ENCODE data around the gene ITPRID2. TPM values are rescaled to one million over a fixed set of nuclear protein-coding genes. Genes with fewer than 3 reads are reported as not detected.

ITPRID2 gene
- total and polyA plus RNA-seq, 12 donors: 25.5 to 103 (median 79.8) TPM

GRCh38 chr2:181944164-181944913 is 52.8 kb downstream of the ITPRID2 start:
- Histone ChIP-seq H3K27me3 (no peaks in the 10 kb centered on the region), H3K36me3 (replicated peaks in 1 of 2) (no peaks in the 10 kb centered on the region), H3K9me3 (replicated peaks in 1 of 3) (no peaks in the 10 kb centered on the region), H3K4me3 (no peak overlapping the region), H3K4me1 (replicated peaks in 1 of 2) (no peaks in the 10 kb centered on the region), H3K27ac (no peak overlapping the region)
- no peak for DNase-seq
- intact Hi-C loops (cut with DNase I): no loop called here
- WGBS, 4 donors: 73 to 81% (median 77%) methylated on average over 5 of the region's 5 CpGs
- no peak for TF ChIP-seq CTCF (IDR thresholded peaks at IDR 0.05)
- TF ChIP-seq POLR2A (IDR thresholded peaks at IDR 0.05): no peak

- Histone ChIP-seq H3K4me3 (no peak overlapping the region), H3K27ac (no peak overlapping the region), H3K27me3 (no peaks in the 10 kb centered on the region), H3K4me1 (replicated peaks in 1 of 2) (no peaks in the 10 kb centered on the region), H3K36me3 (replicated peaks in 1 of 2) (no peaks in the 10 kb centered on the region), H3K9me3 (replicated peaks in 1 of 3) (no peaks in the 10 kb centered on the region)
- intact Hi-C loops (cut with DNase I): no loop called here
- TF ChIP-seq POLR2A (IDR thresholded peaks at IDR 0.05) (no peak), CTCF (IDR thresholded peaks at IDR 0.05) (no peak)
- no peak for DNase-seq
- 92 to 94% (median 93%) methylated on average over 8 of the region's 8 CpGs for WGBS, 4 donors
These were observed 53.4 kb downstream of the ITPRID2 start for GRCh38 chr2:181944914-181945291.

DNA sequence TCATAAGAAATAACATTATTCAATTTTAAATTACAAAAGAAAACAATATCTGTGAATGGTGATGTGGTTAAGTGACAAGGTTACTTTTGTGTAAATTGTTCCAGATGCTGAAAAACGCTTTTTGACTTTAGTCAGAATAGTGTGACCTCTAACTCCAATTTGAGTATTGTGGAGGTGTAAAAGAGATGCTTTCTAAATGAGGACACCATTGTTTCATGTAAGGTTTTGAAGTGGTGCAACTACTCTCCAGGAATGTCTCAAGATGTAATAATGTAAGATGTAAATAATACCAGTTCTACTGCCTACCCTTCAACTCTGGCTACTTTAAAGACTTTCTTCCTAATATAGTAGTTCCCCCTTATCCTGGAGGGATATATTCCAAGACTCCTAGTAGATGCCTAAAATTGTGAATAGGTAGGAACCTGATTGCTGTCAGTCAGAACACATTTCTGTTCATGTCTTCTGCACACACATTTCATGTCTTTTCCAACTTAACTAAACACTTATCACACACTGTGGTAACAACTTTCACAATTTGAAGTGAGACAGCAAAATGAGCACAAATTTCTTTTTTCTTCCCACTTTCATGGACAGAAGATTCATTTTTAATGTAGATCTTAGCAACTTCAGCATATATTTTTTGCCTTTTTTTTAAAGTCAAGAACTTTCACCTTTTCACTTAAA is 55.1 kb downstream of the ITPRID2 start:
- DNase-seq: no peak
- H3K9me3 ChIP-seq (replicated peaks in 1 of 3): no peaks in the 10 kb centered on the region
- intact Hi-C loops (cut with DNase I): no loop called here
- H3K4me1 ChIP-seq (replicated peaks in 1 of 2): no peaks in the 10 kb centered on the region
- no peak overlapping the region for H3K27ac ChIP-seq
- no peaks in the 10 kb centered on the region for H3K36me3 ChIP-seq (replicated peaks in 1 of 2)
- H3K4me3 ChIP-seq: no peak overlapping the region
- TF ChIP-seq POLR2A (IDR thresholded peaks at IDR 0.05): no peak
- TF ChIP-seq CTCF (IDR thresholded peaks at IDR 0.05): no peak
- WGBS, 4 donors: 64 to 76% (median 69%) methylated on average over 1 of the region's 1 CpG
- H3K27me3 ChIP-seq: no peaks in the 10 kb centered on the region

DNA sequence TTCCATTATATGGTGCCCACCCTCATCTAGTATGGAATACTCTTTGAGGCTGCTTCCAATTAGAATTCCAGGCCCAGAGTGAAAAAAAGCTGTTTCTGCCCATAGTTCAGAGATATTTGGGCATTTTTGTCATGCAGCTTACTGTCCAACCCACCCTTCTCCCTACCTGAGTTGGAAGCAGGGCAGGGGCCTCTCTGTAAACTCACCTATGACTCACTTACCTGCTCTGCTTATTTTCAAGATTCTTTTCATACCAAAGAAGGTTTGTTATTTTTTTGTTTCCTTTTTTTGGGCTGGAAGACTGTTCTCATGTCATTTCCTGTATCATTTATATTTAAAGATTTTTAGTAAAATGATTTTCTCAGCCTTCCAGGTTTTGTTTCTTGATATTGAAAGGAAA is 55.7 kb downstream of the ITPRID2 start:
- Histone ChIP-seq H3K27ac (no peak overlapping the region), H3K36me3 (replicated peaks in 1 of 2) (no peaks in the 10 kb centered on the region), H3K9me3 (replicated peaks in 1 of 3) (no peaks in the 10 kb centered on the region), H3K4me3 (no peak overlapping the region), H3K27me3 (no peaks in the 10 kb centered on the region), H3K4me1 (replicated peaks in 1 of 2) (no peaks in the 10 kb centered on the region)
- no peak for TF ChIP-seq POLR2A (IDR thresholded peaks at IDR 0.05)
- no peak for TF ChIP-seq CTCF (IDR thresholded peaks at IDR 0.05)
- intact Hi-C loops (cut with DNase I): no loop called here
- DNase-seq: no peak

Data from adrenal gland (tissue), 12 donors.